ENCODE data around the gene TMEM51.

GRCh38 chr1:15158506-15159165 lies 5.1 kb downstream of the TMEM51 start:
- TF ChIP-seq, protein P1, sequence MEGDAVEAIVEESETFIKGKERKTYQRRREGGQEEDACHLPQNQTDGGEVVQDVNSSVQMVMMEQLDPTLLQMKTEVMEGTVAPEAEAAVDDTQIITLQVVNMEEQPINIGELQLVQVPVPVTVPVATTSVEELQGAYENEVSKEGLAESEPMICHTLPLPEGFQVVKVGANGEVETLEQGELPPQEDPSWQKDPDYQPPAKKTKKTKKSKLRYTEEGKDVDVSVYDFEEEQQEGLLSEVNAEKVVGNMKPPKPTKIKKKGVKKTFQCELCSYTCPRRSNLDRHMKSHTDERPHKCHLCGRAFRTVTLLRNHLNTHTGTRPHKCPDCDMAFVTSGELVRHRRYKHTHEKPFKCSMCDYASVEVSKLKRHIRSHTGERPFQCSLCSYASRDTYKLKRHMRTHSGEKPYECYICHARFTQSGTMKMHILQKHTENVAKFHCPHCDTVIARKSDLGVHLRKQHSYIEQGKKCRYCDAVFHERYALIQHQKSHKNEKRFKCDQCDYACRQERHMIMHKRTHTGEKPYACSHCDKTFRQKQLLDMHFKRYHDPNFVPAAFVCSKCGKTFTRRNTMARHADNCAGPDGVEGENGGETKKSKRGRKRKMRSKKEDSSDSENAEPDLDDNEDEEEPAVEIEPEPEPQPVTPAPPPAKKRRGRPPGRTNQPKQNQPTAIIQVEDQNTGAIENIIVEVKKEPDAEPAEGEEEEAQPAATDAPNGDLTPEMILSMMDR (IDR thresholded peaks at IDR 0.05; ENCODE audit: insufficient read depth, low read length, poor library complexity, severe bottlenecking), result no peak
- TF ChIP-seq EZH2phosphoT487 (conservative IDR thresholded peaks at IDR 0.05; ENCODE audit: low read length), result no peak
